Tongue (tissue), 2 donors: ENCODE data around the gene INPP5A. TPM values are rescaled to one million over a fixed set of nuclear protein-coding genes. Genes with fewer than 3 reads are reported as not detected.
"Not testable (repeated sequence)": the region's sequence is repeated elsewhere in the genome, so short reads cannot be mapped to it uniquely, and the experiment has no call there.

Experiments used
- DNase-seq: peaks from one replicate; pipeline ENCODE4 v3.0.0-alpha.2; 2015
- total RNA-seq: library from RNA; depleted of rRNA; stranded (reverse); fragments of >200 nt; gene quantifications from one replicate; pipeline ENCODE4 v1.2.3, GENCODE V29; 2014

INPP5A gene
- total RNA-seq, 1 donor from 2014 or later = 115 TPM

GRCh38 chr10:132743196-132743924 lies 205.8 kb downstream of the INPP5A start:
- DNase-seq = not testable (repeated sequence)

GRCh38 chr10:132743925-132744490 lies 206.4 kb downstream of the INPP5A start:
- DNase-seq = no peak

DNA sequence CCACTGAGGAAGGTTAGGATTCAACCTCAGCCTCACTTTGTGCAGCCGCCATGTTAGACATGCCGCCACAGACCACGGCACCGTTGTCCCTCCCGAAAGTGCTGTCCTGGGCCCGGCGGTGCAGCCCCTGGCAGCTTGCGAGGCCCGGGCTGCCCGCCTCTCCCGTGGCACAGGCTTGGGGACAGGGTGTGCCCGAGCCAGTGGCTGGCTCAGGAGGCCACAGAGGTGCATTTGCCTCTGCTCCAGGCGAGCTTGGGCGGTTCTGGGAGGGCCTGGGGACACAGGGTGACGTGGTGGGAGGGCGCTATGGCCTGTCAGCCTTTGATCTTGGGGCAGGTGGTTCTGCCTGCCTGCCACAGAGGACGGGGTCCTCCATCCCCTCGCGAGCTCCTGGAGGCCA lies 207.3 kb downstream of the INPP5A start:
- no peak for DNase-seq

- no peak for DNase-seq
These were observed 207.9 kb downstream of the INPP5A start for GRCh38 chr10:132745511-132745910.

DNA sequence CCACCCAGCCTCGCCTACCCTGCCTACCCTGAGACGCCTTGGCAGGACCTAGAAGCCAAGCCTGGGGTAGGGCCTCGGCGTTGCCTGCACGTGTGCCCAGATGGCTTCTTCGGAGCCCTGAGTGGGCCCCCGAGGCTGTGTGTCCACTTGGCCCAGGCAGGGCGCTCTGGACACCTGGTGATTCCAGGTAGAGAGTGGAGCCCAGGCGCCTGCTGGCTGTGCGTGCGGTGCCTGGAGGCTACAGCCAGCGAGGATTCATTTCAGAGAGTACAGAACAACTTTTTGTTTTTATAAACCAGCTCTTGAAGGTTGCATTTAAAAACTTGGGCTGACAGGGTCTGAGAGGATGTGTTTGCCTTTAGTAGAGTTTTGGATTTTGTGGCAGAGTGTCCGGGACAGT lies 208.4 kb downstream of the INPP5A start:
- no peak for DNase-seq

DNA sequence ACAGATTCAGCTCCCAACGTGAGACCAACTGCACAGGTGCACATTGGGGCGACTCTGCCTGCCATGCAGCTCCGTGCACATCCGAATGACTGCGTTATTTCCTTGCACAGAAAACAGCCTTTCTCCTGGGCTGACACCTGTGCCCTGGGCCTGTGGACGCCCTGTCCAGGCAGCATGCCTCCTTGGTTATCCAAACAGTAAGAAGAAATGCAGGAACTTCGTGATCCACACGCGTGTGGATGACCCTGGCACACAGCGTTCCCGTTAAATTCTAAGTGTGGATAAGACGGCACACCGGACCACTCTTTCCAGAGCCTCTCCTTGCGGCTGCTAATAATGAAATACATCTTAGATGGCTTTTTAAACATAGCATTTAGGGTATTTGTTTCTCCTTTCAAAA lies 208.8 kb downstream of the INPP5A start:
- no peak for DNase-seq

DNA sequence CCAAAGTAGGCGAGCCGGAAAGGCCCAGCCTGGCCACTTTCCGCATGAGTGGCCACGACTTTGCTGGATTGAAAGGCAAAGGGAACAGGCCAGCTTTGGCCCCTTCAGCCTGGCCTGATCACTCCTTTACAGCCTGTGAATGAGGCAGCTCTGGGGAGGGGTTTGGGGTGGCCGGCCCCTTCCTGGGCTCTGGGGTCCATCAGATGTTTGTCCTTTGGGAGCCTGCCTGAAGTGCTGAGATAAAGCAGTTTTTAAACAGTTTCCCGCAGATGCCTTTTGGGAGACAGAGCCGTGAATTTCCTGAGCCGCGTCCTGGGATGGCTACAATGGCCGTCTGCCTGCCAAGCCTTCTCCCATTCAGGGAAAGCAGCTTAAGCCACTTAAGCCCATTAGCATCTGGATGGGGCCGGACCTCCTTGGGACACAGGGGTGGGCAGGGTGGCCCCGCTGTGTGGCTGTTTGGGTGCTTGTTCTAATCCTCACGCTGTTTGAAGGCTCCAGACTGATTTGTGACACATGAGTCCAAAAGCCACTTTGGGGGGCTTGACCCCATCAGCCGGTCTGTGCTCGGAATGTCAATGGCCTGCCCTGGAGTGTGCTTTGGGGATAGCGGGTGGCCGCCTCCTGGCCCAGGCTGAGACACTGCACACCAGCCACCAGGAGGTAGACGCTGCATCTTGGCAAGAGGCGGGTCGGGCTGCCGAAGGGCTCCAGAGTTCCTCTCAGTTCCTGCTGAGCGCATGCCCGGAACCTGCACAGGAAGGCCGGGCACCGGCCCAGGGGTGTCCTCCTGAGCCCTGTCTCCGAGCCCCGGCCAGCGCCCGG lies 209.4 kb downstream of the INPP5A start:
- no peak for DNase-seq

DNA sequence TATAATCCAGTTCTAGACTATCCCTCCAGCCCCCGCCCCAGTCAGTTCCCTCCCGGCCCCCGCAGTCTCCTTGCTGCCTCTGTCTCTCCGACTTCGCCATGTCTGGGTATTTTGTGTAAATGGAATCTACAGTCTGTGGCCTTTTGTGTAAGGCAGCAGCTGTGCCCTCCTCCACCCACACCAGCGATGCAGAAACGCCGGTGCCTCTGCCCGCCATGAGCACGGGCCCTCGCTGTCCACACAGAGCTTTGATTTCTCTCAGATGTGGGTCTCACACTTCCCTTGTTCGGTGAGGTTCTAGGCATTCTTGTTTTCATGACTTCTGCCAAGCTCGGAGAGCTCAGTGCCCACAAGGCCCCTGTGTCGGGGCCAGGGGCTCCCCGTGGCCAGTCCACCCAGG lies 210.5 kb downstream of the INPP5A start:
- no peak for DNase-seq

GRCh38 chr10:132748545-132749370 lies 211.2 kb downstream of the INPP5A start:
- DNase-seq = no peak

DNA sequence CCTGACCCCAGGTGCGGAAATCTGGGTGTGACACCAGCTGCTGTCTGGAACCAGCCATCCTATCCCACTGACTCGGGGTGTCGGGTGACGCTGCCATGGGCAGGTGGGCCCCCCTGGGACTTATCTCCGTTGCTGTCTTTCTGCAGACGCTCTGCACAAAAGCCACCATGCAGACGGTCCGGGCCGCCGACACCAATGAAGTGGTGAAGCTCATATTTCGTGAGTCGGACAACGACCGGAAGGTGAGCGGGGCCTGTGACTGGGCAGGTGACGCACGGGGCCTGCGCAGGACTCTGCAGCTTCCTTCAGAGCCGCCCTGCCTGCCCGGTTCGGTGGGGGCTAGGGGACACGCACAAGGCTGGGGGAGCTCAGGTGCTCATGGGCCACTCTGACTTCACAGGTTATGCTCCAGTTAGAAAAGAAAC lies 211.8 kb downstream of the INPP5A start:
- DNase-seq = no peak

DNA sequence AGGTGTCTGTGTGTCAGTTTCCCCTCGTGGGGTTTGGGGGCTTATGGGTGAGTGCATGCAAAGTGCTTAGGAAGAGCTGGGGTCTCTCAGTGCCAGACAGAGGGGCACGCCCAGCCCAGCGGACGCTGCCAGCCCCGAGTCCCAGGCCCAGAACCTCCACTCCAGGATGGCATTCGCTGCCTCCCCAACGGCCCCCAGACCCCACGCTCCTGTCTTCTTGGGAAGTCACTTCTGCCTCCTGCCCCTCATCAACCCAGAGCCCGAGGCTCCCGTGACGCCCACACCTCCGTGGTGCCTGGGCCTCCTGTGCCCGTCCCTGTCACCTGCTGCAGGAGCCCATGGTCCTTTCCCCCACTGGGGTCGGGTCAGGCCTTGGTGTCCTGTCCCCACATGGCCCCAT lies 213.3 kb downstream of the INPP5A start:
- no peak for DNase-seq

GRCh38 chr10:132752378-132752777 lies 214.8 kb downstream of the INPP5A start:
- no peak for DNase-seq

DNA sequence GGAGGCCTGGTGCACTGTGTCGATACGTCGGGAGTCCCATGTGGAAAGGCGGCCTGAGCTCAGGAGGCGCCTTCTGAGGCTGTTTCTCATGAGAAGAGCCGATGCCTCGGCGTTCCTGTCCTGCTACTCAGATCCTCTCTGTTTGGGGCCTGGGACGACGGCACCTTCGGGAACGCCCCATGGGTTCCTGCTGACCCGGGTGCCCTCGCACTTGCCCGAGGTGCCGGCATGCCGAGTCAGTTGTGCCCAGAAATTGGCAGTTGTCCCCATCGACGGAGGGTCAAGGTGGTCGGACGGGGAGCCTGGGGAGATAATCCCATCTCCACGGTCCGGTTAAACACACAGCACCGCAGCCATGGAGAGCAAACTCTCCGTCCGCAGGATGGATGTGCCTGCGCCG lies 215.4 kb downstream of the INPP5A start:
- no peak for DNase-seq

DNA sequence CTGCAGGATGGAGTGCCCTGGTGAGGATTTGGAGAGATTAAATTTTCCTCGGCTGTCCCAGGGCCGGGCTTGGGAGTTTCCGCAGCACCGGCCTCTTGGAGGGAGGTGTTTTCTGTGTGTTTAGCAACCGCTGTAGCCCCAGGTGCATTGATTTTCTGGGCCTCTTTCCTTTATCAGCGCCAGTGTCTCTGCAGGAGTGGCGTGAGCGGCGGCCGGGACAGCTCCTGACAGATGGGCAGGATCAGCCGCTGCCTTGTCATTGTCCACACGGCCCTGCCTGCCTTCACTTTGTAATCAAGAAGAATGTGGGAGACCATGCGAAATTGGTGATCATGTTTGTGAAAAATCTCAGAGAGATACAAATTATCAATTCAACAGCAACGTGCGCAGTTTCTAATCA lies 216.0 kb downstream of the INPP5A start:
- no peak for DNase-seq

DNA sequence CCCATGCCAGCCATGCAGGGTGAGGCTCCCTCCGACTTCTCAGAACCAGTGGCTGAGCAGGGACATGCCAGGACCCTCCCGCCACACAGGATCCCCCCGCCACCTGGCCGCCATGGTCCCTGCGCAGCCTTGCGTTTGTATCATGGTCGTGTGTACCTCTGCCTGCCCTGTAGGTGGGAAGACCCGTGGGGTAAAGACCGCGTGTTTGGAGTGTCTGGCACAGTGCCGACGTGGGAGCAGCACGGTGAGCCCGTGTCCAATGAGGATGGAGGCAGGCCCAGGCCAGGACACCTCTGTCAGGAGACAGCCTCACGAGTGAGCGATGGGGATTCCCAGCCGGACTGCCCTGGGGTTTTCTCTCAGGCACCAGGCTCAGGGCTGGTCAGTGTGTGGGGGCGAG lies 216.5 kb downstream of the INPP5A start:
- no peak for DNase-seq

DNA sequence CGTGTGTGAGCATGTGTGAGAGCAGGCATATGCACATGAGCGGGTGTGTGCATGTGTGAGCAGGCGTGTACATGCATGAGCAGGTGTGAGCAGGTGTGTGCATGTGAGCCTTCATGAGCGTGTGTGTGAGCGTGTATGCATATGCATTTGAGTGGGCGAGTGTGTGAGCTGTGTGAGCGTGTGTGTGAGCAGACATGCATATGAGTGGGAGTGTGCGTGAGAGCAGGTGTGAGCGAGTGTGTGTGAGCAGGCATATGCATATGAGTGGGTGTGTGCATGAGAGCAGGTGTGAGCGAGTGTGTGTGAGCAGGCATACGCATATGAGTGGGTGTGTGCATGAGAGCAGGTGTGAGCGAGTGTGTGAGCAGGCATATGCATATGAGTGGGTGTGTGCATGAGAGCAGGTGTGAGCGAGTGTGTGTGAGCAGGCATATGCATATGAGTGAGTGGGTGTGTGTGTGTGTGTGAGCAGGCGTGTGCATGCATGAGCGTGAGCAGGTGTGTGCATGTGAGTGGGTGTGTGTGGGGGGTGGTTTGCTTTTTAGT lies 217.7 kb downstream of the INPP5A start:
- no peak for DNase-seq

GRCh38 chr10:132756591-132756990 lies 219.0 kb downstream of the INPP5A start:
- no peak for DNase-seq

- DNase-seq = no peak
These were observed 219.6 kb downstream of the INPP5A start for GRCh38 chr10:132757171-132757570.

DNA sequence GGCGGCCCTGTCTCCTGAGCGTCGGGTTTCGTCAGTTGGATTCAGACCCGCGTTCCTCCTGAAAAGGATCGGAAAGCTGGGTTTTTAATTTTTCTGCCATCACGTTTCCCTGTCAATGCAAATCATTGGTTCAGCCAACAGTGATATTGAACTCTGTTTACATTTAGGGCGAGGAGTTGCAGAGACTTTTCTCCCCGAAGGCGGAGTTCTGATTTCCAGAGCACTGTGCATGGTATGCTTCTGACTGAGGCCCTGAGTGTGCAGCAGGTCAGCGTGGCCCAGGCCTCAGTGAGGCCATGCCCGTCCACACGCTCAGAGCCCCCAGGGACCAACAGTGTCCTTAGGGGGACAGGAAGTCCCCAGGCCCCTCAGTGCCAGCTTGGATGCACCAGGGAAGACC lies 221.3 kb downstream of the INPP5A start:
- DNase-seq = no peak

DNA sequence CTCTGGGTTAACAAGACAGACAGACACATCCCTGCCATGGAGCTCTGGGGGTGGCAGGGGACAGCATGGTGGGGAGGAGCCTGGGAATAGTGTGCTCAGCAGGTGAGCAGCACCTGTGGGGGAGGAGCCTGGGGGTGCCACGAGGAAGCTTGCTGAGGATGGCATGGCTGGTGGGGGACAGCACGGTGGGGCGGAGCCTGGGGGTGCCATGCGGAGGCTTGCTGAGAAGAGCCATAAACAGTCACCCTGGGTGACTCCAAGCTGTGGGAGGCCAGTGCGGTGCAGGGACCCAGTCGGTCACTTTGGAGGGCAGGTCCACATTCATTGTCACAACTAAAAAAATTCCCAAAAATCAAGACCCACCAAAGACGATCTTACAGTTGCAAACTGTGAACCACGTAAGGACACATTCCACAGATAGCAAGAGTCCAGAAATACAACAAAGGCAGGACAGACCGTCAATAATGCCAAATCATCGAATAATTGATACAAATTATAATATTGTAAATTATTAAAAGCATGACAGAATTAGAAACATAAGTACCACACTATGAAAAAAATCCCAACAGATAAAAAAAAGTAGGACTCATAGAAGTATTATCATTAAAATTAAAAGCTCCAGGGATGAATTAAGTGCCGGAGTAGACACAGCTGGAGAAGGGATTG lies 223.9 kb downstream of the INPP5A start:
- no peak for DNase-seq

DNA sequence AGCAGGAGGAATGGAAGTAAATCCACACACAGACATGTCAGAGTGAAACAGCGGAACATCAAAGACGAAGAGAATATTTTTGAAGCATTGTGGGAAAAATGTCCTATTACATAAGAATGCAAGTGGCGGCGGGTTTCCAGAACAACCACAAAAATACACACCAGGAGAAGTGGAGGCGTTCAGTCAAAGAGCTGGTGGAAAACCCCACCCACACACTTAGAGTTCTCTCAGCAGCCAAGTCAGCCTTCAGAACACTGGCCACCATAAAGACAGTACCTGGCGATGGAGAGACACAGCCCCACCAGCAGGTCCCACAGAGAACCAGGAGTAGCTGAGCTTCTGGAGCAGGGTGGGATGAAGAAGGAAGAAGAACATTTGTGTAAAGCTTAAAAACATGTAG lies 224.7 kb downstream of the INPP5A start:
- no peak for DNase-seq

DNA sequence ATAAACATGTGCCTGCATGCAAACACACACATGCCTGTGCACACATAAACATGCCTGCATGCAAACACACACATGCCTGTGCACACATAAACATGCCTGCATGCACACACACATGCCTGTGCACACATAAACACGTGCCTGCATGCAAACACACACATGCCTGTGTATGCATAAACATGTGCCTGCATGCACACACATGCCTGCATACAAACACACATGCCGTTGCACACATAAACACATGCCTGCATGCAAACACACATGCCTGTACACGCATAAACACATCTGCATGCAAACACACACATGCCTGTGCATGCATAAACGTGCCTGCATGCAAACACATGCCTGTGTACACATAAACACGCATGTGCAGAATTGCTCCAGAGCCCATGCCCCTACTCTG lies 226.0 kb downstream of the INPP5A start:
- no peak for DNase-seq
